ENCODE measurements around the gene GPR162.
A peak's percentile ranks its signal among the peaks of the same experiment; 100 is the strongest.

Gene GPR162

DNA sequence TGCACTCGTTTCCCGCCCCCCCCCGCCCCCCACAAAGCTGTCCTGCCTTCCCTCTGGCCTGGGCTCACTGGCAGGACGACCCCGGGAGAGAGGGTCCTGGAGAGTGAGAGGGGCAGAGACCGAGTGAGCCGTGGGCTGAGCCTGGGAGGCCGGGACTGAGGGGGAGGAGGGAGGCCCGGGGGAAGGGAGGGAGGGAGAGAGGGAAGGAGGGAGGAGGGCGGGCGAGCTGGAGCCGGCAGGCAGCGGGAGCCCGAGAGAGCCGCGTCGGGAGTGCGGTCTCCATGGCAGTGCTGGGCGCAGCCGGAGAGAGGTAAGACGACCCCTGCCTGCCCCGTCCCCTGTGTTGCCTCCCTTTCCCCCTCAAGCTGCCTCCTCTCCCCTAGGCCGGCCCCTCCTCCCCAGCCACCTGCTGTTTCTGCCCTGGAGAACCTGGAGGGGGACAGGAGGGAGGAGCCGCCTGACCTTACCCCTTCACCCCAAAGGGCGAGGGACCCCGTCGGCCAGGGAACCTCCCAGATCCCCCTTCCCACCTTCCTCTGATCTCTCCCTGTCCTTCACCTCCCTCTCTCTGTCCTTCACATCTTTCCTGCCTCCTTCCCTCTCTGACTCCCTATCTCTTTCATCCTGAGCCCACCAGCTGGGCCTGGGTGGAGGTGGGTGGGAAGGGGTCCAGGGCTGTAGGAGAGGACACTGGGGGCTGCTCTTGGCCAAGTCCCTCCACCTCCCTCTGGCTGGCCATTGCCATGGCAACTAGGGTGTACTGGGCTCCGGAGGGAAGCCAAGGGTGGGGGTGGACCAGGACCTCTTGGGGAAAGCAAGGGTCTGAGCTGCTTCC, at the start of gene GPR162:
Gene GPR162 (plus strand): TSS at position 231 of the 835 bp plus-strand sequence. CDS start 2,078 bp downstream, outside the sequence.
- DNase-seq = peak in 1 of 2 experiments; percentile 30

- no peak for DNase-seq
Observed at GRCh38 chr12:6772331-6772695, 49.3 kb upstream of the GPR162 start, which contains the start of gene LAG3. Gene LAG3, plus strand, starts transcription at chr12:6772520. Its CDS starts 333 bp downstream, at chr12:6772853.

DNA sequence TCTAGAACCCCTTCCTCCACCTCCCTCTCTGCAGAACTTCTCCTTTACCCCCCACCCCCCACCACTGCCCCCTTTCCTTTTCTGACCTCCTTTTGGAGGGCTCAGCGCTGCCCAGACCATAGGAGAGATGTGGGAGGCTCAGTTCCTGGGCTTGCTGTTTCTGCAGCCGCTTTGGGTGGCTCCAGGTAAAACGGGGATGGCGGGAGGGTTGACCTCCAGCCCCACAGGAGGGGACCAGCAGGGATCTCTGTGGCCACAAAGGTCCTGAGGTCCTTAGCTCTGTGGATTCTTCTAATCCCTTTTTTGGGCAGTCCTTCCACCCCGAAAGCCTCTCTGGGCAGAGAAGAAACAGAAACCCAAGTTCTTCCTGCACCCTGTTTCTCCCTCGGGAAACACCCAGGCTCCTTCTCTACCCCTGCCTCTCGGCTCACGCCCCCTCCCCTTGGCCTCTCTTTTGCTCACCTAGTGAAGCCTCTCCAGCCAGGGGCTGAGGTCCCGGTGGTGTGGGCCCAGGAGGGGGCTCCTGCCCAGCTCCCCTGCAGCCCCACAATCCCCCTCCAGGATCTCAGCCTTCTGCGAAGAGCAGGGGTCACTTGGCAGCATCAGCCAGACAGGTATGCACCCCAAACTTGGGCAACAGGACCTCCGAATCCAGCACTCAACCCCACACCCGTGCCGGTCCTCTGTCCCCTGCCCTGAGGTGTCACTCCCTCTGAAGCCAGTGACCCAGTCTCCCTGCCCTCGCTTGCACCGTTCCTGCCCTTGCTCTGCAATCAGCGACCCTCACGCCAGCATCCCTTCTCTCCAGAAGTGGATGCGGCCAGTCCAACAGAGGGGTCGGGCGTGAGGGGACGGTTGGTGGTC, 48.7 kb upstream of the GPR162 start:
- DNase-seq = no peak

DNA sequence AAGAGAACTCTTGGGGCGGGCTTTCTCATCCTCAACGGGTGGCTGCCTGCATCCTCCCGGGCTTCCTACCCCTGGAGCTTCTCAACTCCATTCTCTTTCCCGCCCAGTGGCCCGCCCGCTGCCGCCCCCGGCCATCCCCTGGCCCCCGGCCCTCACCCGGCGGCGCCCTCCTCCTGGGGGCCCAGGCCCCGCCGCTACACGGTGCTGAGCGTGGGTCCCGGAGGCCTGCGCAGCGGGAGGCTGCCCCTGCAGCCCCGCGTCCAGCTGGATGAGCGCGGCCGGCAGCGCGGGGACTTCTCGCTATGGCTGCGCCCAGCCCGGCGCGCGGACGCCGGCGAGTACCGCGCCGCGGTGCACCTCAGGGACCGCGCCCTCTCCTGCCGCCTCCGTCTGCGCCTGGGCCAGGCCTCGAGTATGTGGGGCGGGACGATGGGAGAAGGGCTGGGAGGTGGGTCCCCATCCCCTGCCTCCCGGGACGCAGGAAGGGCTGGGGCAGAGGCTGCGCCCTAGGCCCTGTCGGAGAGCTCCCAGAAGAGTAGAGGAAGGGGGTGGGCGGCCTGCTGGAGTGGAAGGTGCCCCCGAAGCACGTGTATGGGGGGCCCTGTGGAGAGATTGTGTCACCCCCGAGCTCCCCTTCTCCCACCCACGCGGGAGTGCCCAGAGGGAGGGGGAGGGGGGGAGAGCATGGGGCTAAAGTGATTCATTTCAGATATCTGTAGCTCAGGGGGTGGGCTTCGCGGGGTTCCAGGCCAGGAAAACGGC, 47.9 kb upstream of the GPR162 start:
- no peak for DNase-seq

DNA sequence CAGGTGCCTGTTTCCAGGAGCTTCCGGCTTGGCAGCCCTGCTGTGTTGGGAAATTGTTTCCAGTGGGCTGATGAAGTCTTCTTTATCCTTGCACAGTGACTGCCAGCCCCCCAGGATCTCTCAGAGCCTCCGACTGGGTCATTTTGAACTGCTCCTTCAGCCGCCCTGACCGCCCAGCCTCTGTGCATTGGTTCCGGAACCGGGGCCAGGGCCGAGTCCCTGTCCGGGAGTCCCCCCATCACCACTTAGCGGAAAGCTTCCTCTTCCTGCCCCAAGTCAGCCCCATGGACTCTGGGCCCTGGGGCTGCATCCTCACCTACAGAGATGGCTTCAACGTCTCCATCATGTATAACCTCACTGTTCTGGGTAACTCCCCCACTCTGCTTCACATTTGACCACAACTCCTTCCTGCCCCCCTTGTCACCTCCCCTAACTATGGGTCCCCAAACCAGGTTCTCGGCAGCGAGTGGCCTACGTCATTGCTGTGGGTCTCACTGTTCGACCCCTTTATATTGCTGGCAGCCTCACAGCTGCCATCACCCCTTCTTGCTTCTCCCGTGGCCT, 47.0 kb upstream of the GPR162 start:
- DNase-seq = no peak

GRCh38 chr12:6775185-6776174, 46.1 kb upstream of the GPR162 start:
- DNase-seq = no peak

DNA sequence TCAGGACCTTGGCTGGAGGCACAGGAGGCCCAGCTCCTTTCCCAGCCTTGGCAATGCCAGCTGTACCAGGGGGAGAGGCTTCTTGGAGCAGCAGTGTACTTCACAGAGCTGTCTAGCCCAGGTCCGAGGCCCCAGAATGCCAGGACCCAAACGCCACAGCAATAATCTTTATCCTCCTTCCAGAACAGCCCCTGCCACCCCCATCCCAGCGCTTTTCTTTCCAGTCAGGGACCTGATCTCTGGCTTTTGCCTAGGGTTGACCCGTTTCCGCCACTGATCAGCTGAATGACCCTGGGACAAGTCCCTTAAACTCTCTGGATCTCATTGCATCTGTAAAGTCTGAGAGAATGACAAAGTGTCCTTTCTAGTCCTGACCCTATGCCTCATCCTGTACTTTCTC, 44.2 kb upstream of the GPR162 start:
- no peak for DNase-seq

DNA sequence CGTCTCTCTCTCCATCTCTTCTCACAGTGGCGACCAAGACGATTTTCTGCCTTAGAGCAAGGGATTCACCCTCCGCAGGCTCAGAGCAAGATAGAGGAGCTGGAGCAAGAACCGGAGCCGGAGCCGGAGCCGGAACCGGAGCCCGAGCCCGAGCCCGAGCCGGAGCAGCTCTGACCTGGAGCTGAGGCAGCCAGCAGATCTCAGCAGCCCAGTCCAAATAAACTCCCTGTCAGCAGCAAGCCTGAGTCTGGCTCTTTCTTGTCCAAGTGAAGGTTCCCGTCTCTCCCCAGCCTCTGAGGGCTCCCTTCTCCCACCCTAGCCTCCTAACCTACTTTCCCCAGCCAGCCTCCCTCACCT, 43.4 kb upstream of the GPR162 start:
- DNase-seq = no peak

DNA sequence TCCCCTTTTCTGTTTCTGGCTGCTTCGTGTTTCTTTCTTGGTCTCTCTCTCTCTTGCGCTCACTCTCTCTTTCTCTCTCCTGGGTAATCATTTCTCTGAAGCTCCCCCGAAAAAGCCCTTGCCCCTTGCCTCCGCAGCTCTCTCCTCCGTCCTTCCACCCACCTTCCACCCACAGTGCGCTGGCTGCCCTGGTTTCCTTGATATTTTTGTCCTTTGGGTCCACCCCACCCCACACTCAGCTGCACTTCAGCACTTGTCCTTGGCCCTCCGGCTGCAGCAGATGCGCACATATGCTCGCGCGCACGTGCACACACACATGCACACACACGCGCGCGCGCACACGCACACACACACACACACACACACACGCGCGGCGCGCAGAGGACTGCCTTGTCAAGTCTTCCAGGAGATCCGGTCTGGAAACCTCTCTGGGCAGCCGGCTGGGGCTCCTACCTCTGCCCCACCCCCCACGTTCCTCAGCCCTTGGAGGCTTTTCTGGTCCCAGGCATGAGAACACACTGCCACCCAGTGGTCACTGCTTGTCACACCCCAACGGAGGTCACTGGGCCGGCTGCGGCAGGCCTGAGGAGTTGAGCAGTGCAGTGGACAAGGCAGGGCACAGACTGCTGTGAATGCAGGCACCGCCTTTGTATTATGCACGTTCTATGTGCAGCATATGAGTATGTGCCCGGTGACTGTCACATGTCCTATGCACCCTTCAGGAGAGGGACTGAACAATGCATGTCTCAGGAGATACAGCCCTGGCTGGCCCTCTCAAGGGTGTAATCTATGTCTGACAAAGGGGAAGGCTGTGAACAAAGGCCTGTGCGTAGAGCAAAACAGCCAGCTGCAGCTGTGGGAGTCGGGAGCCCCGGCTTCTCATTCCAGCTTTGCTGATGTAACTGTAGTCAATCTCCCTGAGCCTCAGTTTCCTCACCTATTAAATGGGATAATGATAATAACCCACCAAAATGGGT, 42.8 kb upstream of the GPR162 start:
- DNase-seq = peak; percentile 55 to 67

DNA sequence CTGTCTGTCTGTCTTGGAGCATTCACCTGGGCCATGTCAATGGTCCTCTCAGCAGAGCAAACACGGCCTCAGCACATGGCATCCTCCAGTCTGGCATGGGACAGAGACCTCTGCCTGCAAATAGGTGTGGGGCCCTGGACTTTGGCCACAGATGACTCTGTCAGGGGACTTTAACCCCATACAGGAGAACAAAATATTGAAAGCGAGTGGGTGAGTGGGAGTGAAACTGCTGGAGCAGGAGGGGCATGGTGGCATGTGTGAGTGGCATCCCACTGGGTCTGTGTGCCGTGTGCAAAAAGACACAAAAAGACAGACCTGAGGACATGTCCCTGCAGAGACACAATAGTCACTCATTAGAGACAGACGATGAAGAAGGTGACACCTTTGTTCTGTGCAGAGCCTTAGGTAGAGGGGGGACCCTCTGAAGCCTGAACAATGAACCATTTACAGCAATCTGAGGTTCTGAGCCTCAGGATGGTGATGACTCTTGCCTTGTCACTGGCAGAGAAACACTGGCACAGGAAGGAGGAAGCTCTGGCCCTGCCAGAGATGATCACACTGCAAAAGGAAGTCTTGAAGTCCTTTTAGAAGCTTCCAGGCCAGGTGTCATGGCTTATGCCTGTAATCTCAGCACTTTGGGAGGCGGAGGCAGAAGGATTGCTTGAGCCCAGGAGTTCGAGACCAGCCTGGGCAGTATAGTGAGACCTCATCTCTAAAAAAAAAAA, 41.8 kb upstream of the GPR162 start:
- DNase-seq = no peak

DNA sequence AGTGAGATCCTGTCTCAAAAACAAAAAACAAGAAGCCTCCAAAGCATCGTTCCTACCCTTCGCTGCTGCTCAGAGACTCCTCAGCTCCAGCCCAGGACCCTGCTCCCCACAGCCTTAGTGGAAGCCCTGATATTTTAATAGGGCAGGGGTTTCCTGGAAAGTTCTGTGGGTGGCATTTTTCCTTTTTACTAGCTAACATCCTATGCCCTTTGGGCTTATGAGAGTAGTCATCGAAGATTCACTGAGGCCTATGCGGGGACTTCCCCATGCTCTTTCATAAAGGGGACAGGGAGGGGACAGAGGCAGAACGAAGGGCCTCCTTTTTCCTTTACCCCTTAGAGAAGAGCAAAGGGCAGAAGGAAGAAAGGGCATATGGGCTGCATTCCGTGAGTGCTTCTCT, 41.0 kb upstream of the GPR162 start:
- DNase-seq = no peak

DNA sequence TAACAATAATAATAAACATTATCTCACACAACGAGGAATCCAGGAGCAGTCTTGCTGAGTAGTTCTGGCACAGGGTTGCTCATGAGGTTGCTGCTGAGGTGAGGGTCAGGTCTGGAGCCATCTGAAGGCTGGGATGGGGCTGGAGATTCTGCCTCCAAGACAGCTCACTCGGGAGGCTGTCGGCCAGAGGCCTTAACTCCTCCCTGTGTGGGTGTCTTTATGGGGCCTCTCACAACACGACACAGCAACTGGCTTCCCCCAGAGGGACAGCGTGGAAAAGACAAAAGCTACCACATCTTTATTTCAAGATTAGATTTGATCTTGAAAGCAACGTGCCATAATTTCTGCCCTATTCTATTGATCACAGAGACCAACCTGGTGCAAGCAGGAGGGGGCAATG, 39.5 kb upstream of the GPR162 start:
- no peak for DNase-seq

- no peak for DNase-seq
Observed at GRCh38 chr12:6782850-6783566, 38.6 kb upstream of the GPR162 start.

- no peak for DNase-seq
Observed at GRCh38 chr12:6783828-6784227, 37.8 kb upstream of the GPR162 start.

DNA sequence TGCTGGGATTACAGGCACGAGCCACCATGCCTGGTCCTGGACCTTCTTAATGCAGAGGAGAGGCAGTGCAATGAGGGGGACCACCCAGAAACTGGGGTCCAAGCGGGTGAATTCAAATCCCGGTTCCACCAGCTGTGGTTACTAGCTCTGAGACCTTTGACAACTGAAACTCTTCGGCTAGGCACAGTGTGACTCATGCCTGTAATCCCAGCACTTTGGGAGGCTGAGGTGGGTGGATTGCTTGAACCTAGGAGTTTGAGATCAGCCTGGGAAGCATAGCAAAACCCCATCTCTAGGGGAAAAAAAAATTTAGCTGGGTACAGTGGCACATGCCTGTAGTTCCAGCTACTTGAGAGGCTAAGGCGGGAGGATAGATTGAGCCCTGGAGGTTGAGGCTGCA, 37.3 kb upstream of the GPR162 start:
- DNase-seq = no peak

DNA sequence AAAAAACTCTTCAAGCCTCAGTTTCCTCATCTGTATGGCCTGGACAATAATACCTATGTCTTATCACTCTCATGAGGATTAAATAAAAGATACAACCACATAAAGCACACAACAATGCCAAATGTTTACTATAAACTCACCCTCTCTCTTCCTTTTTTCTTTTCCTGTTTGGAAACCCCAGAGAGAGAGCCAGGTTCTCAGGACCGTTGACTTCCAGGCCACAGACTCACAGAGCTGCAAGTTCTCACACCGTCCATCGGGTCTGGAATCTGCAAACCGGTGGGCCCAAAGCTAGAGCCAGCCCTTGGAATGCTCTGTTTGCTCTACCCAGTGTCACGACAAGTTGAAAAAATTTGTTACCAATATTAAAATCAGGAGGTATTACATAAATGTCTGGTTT, 36.9 kb upstream of the GPR162 start:
- DNase-seq = no peak

DNA sequence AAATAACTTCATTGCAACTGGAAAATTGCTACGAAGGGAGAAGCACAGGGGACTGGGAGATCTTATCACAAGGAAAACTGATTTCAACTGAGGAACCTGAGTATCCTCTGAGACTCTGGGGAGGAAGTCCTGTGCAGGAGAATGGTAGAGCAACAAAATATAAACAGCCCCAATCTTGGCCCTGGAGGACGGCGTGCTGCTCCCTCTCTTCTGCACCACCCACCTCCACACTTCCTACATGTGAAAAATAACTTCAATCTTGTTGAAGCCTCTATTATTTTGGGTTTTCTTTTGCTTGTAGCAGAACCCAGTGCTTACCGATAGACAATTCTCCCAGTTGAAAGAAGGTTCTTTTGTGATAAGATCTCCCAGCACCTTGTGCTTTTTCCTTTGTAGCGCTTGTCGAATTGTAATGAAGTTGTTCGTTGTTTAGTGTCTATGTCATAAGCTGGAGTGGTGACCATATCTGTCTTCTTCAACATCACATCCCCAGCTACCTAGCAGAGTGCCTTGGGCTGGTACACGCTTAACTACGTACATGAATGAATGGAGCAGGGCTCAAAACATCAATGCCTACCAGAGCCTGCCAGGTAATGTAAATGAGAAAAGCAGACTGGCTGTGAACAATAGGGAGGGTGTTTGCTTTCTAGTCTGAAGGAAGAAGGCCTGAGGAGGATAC, 35.1 kb upstream of the GPR162 start:
- DNase-seq = no peak

DNA sequence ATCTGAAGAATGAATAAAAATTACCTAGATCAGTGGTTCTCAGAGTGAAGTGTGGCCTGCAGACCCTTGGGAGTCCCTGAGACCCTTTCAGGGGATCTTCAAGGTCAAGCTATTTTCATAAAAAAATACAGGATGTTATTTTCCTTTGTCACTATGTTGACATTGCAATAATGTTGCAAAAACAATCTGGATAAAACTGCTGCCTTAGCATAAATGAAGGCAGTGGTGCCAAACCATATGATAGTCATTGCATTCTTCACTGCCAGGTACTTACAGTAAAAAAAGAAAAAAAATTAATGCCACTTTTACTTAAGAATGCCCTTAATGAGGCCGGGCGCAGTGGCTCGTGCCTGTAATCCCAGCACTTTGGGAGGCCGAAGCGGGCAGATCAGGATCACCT, 34.3 kb upstream of the GPR162 start:
- no peak for DNase-seq
